VCaP (cell line): Measurements from ENCODE around the gene FANCD2.
A peak's percentile ranks its signal among the peaks of the same experiment; 100 is the strongest.
"Not testable (repeated sequence)": the region's sequence is repeated elsewhere in the genome, so short reads cannot be mapped to it uniquely, and the experiment has no call there.

Experiments used
- H3K27ac ChIP-seq: fragments of 450-650 bp; 2 replicates; pipeline ENCODE4 v1.5.1; 2017
- TF ChIP-seq, protein P1 (sequence below): fragments of 450-650 bp; conservative IDR thresholded peaks from 2 replicates; pipeline ENCODE4 v1.5.1; 2017; ENCODE audit warnings: mild to moderate bottlenecking, moderate library complexity

The FANCD2 gene

DNA sequence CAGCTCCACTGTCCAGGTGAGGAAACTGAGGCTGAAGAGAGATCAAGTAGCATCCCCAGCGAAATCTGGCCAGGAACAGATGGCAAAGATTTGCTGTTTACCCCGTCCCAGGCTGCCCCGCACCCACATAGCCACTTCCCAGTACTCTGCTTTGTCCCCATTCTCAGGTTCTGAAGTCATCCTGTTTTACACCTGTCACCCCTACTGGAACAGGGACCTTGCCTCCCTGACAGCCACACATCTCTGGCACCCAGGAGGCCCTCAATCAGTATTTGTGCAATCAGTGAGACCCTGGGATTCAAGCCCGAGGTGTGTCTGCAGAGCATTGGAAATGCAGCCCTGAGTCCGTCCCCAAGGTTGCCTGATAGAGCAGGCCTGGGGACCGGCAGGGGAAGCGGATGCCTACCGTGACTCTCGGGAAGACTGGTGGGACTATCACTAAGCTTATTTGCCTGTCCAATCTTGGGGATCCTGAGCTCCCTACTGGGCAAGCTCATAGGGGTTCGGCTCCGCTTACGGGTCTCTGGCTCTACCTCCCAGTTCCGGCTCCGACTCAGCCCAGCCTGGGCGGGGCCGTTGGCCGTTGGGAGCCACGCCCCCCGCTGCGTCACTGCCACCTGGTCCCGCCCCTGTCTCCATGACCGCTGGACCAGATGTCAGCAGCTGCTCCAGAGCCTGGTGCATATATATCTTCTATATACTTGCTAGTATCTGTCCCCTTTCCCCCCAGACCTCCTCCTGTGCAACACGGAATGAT, 17.5 kb upstream of the FANCD2 start:
- peak overlapping the region; percentile 24; the same call in 1 of the 2 replicates for H3K27ac ChIP-seq
- TF ChIP-seq, protein P1, sequence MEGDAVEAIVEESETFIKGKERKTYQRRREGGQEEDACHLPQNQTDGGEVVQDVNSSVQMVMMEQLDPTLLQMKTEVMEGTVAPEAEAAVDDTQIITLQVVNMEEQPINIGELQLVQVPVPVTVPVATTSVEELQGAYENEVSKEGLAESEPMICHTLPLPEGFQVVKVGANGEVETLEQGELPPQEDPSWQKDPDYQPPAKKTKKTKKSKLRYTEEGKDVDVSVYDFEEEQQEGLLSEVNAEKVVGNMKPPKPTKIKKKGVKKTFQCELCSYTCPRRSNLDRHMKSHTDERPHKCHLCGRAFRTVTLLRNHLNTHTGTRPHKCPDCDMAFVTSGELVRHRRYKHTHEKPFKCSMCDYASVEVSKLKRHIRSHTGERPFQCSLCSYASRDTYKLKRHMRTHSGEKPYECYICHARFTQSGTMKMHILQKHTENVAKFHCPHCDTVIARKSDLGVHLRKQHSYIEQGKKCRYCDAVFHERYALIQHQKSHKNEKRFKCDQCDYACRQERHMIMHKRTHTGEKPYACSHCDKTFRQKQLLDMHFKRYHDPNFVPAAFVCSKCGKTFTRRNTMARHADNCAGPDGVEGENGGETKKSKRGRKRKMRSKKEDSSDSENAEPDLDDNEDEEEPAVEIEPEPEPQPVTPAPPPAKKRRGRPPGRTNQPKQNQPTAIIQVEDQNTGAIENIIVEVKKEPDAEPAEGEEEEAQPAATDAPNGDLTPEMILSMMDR: no peak

DNA sequence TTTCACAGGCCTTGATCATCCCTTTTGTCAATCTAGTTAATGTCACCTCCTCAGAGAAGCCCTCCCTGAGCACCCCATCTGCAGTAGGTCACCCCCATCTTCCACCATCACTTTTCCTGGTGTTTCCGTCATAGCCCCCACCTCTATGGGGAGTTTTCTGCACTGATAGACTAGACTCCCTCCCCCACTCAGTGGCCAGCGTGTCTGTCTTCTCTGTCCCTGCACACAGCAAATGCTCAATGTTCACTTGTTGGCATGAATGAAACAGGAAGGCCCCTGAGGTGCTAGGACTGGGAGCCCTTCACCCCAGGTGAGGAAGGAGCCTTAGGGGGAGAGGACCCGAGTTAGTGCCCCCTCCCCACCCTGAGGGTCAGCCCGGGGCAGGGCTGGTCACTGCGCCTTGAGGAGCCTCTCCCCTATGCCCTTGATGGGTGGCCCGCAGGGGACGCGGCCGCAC, 15.8 kb upstream of the FANCD2 start:
- peak overlapping the region; percentile 59; the same call in 1 of the 2 replicates for H3K27ac ChIP-seq
- TF ChIP-seq, protein P1: no peak

DNA sequence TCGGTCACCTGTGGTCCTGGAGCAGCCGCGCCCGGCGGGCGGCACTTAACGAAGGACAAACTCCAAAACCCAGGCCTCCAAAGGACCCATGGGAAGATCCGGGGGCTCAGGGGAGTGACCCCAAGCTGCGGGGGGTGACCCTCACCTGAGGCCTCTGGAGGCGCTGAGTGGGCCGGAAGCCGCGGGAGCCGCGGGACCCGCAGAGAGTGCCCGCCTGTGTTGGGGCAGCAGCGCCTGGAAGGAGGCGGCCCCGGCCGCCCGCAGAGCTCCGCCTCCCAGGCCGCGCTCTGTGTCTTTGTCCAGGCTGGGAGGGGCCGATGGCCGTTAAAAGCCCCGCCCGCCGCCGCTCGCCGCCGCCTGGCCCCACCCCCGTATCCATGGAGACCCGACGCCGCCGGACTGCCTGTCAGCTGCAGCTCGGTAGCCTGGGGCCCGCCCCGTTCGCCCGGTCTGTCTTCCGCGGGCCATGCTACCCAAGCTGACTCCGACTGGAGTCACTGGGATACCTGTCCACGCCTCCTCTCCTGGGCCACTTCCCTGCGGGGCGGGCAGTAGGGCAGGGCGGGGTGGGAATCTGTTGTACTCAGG, 15.3 kb upstream of the FANCD2 start:
- H3K27ac ChIP-seq: peak overlapping the region; percentile 59; the same call in 1 of the 2 replicates
- TF ChIP-seq, protein P1: no peak

DNA sequence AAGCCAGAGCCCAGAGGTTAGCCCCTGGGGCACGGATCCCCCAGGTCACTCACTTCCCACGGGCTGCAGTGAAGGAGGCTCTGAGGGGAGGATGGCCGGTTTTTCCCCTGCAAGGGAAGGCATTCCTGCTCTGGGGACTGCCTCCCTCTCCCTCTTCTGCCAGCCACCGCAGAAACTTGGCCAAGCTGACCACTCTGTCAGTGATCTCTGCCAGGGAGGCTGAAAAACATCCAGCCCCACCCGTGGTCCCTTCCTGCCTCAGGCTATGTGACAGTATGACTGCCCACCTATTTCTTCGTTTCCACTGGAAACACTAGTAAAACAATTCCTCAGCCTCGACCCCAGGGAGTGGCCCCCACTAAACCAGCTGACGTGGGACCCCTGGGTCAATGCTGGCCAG, 14.6 kb upstream of the FANCD2 start:
- TF ChIP-seq, protein P1: no peak
- peak overlapping the region; percentile 25; the same call in 1 of the 2 replicates for H3K27ac ChIP-seq

DNA sequence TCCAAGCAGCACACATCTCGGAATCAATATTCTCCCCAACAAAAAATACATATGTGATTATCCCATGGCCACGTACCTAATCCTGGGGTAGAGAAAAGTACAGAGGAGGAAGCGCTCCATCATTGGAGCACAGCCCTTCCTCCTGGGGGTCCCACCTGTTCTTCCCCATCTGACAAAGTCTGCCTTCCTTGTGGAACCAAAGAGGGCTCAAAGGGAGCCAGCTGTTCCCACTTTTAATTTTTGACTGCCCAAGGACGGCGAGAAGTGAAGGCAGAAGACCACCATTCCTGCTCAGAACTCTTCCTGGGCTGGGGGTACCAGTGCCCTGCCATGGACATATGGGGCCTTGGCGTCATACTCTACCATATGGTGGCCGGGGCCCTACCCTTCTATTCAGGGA, 14.1 kb upstream of the FANCD2 start:
- H3K27ac ChIP-seq: no peak overlapping the region
- TF ChIP-seq, protein P1: no peak

DNA sequence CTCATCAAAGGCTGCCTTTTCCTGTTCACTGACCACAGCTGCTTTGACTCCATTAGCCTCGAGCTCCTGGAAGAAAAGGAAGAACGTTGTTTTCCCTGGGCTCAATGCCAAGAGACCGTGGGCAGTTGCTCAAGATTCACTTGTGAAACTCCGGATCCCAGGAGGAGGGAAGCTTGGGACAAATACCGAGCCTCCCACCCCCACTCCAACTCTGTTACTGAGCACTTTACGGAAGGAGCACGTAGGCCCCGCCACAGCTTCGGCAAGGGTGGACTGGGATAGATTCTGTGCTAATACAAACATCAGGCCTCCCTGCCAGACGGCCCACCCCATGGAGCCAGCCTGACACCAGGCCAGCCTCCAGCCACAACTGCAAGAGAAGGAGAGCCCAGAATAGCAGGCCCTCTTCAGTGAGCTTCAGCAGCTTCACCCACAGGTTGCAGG, 10.8 kb upstream of the FANCD2 start:
- TF ChIP-seq, protein P1: no peak
- H3K27ac ChIP-seq: peak overlapping the region; percentile 54

DNA sequence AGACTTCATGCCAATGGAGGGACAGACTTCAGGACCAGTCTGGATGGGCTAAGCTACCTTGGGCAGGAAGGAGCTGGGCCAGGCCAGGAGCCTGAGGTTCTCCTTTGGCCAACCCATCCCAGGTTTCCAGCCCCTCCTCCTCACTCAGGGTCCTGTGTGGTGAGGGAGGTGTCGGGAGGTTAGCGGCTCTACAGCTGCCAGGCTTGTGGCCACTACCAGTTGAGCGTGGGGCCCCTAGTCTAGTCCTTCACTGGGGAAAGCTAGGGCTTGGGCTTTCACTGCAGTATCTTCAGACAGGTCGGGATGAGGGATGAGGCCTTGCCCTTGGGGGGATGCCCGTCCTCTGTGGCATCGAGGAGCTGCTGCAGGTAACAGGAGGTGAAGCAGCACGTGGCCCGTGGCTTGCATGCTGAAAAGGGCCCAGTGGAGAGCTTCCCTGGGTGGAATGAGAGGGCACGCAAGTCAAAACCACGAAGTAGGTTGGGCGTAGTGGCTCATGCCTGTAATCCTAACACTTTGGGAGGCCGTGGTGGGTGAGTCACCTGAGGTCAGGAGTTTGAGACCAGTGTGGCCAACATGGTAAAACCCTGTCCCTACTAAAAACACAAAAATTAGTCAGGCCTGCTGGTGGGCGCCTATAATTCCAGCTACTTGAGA, 8.5 kb upstream of the FANCD2 start:
- no peak overlapping the region for H3K27ac ChIP-seq
- TF ChIP-seq, protein P1: no peak

DNA sequence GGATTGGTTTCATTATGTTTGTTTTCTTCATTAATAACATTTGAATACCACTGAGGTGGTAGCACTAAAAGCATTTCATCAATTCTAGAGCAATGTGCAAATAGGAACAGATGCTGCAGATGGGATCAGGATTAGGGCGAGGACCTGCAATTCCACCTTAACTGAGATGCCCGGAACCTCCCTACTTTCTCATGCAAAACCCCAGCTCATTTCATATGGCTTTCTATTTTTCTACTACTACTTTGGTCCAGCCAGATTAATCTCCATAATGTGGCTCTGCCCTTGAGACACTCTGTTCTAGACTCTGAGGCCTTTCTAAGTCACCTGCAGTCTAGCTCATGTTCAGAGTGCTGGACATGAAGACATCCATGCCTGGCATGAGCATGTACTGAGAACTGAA, 7.4 kb upstream of the FANCD2 start:
- H3K27ac ChIP-seq: not testable (repeated sequence)
